Choroid plexus epithelial cell (primary cell): Measurements from ENCODE around the gene KLHL1.

ENCODE experiments used
- DNase-seq: peaks from one replicate; pipeline ENCODE4 v3.0.0-alpha.2; 2010; ENCODE audit warnings: low read depth
- H3K4me3 ChIP-seq: 2 replicates; pipeline ENCODE4 v1.5.1; 2011; ENCODE audit warnings: low read depth, mild to moderate bottlenecking, control low read depth, low read length, moderate library complexity
- TF ChIP-seq, protein P1 (sequence below): conservative IDR thresholded peaks from 2 replicates; pipeline ENCODE4 v1.5.1; 2011; ENCODE audit warnings: low read depth, mild to moderate bottlenecking, control low read depth, inconsistent platforms, low read length, moderate library complexity

KLHL1 gene

DNA sequence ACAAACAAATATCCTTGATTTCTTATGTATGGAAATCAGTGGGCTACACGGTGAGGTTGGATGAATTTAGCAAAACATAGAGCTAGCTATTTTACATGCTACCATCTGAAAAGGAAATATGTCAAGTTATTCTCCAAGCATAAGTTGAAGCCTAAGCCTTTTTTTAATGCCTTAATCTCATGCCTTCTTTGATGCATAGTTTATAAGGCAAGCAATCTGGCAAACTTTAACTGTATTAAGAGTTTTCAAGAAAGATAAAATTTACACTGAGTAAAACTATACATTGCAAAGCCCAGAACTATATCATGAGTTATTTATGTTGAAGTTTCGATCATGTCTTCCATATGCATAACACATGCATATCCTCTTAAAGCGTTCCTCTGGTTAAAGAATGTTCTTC, 85.6 kb downstream of the KLHL1 start:
- TF ChIP-seq, protein P1, sequence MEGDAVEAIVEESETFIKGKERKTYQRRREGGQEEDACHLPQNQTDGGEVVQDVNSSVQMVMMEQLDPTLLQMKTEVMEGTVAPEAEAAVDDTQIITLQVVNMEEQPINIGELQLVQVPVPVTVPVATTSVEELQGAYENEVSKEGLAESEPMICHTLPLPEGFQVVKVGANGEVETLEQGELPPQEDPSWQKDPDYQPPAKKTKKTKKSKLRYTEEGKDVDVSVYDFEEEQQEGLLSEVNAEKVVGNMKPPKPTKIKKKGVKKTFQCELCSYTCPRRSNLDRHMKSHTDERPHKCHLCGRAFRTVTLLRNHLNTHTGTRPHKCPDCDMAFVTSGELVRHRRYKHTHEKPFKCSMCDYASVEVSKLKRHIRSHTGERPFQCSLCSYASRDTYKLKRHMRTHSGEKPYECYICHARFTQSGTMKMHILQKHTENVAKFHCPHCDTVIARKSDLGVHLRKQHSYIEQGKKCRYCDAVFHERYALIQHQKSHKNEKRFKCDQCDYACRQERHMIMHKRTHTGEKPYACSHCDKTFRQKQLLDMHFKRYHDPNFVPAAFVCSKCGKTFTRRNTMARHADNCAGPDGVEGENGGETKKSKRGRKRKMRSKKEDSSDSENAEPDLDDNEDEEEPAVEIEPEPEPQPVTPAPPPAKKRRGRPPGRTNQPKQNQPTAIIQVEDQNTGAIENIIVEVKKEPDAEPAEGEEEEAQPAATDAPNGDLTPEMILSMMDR: no peak
- DNase-seq: no peak
- no peak overlapping the region for H3K4me3 ChIP-seq

DNA sequence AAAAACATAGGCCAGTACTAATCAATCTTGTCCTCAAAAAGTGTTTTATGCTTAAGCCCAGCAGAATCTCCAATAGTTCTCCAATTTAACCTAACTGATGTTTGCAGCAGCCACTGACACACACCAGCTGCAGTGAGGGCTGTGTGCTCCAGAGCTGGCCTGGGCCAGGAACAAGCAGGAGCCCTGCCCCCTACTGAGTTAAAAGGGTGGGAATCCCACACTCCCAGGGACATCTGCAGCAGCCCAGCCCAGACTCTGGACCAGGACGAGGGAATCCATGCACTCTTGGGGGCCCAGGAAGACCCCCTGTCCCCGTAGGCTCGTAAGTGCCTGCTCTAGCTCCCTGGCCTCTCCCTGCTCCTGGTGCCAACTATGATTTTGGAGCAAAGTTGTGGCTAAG, 92.1 kb downstream of the KLHL1 start:
- no peak for DNase-seq
- no peak overlapping the region for H3K4me3 ChIP-seq
- TF ChIP-seq, protein P1: no peak

GRCh38 chr13:70014337-70014736, 93.9 kb downstream of the KLHL1 start:
- TF ChIP-seq, protein P1: no peak
- DNase-seq: no peak
- H3K4me3 ChIP-seq: no peak overlapping the region

DNA sequence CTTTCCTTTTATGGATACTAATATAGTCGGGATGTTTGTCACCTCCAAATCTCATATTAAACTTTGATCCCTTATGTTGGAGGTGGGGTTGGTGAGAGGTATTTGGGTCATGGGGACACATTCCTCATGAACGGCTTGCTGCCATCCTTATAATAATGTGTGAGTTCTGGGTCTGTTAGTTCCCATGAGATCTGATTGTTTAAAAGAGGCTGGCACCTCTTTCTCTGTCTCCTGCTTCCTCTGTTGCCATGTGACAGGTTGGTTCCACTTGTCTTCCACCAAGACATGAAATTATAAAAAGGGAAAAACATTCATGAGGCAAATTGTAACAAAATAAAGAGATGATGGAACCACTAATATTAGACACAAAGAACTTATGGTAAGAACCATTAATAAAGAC, 108.4 kb downstream of the KLHL1 start:
- no peak overlapping the region for H3K4me3 ChIP-seq
- TF ChIP-seq, protein P1: no peak
- DNase-seq: no peak

DNA sequence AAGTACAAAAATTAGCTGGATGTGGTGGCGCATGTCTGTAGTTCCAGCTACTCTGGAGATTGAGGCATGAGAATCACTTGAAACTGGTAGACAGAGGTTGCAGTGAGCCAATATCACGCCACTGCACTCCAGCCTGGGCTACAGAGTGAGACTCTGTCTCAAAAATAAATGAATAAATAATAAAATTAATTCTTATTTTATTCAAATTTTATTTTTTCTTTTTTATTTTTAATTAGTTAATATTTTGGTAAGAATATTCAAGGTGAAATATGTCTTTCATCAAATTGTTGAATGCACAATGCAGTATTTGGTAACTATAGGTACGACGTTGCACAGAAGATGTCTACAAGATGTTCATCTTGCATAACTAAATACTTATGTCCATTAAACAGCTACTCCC, 111.2 kb downstream of the KLHL1 start:
- no peak overlapping the region for H3K4me3 ChIP-seq
- DNase-seq: no peak
- TF ChIP-seq, protein P1: no peak

GRCh38 chr13:69980799-69981198, 127.5 kb downstream of the KLHL1 start:
- H3K4me3 ChIP-seq: no peak overlapping the region
- no peak for DNase-seq
- TF ChIP-seq, protein P1: no peak

DNA sequence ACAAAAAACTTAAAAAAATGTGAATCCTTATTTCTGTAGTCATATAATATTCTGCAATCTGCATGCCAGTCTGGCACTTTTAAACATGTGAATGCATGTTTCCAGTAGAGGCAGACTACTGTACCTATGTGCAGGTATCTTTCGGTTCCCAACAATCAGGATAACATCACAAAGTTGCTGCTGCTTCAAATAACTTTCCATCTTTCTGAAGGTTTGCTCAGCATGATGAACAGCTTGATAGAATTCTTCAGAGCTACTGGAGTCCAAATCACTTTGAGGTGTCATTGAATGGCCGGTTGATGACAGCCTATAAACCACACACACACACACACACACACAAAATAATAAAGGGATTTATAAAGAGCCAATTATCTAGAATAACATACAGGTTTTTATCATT, 132.8 kb downstream of the KLHL1 start:
- DNase-seq: no peak
- TF ChIP-seq, protein P1: no peak
- no peak overlapping the region for H3K4me3 ChIP-seq
